Measurements from ENCODE around the gene LRRC26. TPM values are rescaled to one million over a fixed set of nuclear protein-coding genes. Genes with fewer than 3 reads are reported as not detected.

LRRC26 gene
- total RNA-seq, 2 donors from 2014 or later, result not detected

DNA sequence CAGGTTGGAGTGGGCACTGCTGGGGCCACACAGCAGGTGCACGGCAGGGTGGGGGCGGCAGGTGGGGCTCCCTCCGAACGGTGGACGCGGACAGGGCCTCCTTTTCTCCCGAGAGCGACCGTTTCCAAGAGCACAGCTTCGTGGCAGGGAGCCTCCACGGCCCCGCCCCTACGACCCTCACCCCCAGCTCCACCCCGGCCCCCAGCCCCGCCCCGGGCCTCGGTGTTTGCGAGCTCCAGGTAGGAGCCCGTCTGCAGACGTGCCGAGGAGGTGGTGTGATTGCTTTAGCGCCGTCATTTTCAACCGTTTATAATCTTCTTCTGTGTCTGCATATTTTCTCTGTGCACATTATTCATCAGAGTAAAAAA, 22.1 kb downstream of the LRRC26 start:
- H3K4me1 Mint-ChIP-seq, result no peaks in the 10 kb centered on the region
- no peak for ATAC-seq (replicated peaks)
- no peak overlapping the region for H3K27ac Mint-ChIP-seq
- no peaks in the 10 kb centered on the region for H3K36me3 Mint-ChIP-seq (ENCODE audit: low read depth)
- no peak overlapping the region for H3K4me3 Mint-ChIP-seq
- peaks cover 6% of the 10 kb centered on the region for H3K27me3 Mint-ChIP-seq
- H3K9me3 Mint-ChIP-seq, result no peaks in the 10 kb centered on the region

DNA sequence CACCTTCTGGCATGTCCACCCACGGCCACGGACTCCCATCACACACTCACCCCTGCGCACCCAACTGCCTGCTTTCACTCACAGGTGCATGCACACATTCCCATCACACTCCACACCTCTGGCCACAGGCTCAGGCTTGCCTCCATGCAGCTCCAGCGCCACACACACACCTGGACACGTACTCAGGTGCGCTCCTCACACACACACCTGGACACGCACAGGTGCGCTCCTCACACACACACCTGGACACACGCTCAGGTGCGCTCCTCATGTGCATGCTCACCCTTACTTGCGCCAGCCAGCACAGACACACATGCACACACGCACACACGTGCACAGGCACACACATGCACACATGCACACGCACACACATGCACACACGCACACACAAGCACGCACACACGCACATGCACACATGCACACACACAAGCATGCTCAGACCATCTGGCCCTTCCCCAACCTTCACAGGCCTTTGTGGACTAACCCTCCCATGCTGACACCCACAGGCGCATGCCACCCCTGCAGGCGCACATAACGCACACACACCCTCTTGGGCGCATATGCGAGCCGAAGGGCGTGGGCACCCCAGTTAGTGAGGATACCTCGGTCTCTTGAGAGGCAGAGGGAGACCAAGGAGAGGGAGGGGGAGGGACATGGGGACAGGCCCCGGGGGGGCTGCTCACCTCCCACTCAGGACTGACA, 22.6 kb downstream of the LRRC26 start:
- ATAC-seq (replicated peaks), result no peak
- Mint-ChIP-seq H3K4me3 (no peak overlapping the region), H3K27me3 (peaks cover 9% of the 10 kb centered on the region), H3K27ac (no peak overlapping the region), H3K9me3 (no peaks in the 10 kb centered on the region), H3K36me3 (ENCODE audit: low read depth) (no peaks in the 10 kb centered on the region), H3K4me1 (no peaks in the 10 kb centered on the region)

DNA sequence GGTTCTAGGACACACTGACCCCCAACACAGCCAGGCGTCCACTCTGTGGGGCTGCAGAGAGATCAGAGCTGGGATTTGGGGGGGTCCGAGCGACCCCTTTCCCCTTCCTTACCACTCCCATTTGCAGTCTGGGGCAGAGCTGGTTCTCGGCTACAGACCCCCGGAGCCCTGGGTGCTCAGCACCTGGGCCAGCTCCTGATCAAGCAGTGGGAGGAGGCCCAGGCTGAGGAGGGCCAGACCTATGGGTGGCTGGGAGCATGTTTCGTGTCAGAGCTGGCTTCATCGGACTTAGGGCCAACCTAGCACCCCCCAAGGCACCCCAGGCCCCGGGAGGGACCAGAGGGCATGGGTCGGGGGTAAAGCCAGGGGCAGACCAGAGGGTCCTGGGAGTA, 23.3 kb downstream of the LRRC26 start:
- no peaks in the 10 kb centered on the region for H3K9me3 Mint-ChIP-seq
- no peak for ATAC-seq (replicated peaks)
- no peak overlapping the region for H3K4me3 Mint-ChIP-seq

DNA sequence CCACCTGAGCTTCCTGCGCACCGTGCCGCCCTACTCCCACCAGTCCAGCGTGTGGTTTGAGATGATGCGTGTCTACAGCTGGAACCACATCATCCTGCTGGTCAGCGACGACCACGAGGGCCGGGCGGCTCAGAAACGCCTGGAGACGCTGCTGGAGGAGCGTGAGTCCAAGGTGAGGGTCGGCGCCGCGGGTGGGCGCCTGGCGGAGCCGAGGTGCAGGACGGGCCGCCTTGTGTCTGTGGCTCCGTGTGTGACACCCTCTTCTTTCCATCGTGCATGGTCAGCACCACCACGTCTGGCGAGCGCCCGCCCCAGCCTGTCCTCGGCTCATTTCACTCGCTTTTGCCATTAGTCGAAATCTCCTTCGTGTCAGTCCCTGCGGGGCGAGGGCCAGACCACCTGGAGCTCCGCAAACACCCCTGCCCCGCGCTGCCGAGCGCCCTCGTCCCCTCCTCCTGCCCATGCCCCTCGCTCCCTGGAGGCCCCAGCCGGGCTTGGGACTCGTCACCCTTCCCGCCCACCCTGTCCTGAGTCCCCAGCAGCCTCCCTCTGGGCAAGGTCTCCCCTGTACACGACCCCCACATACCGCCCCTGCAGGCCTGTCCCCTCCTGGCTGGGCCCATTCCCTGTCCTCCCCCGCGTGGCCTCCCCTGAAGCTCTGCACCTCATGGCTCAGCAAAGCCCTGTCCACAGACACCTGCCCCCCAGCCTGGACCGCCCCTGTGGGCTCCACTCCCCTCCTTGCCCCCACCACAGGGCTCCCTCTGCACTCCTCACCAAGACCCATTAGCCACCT, 23.9 kb downstream of the LRRC26 start:
- no peak for ATAC-seq (replicated peaks)
- peaks cover 12% of the 10 kb centered on the region for H3K27me3 Mint-ChIP-seq
- H3K9me3 Mint-ChIP-seq, result no peaks in the 10 kb centered on the region
- no peaks in the 10 kb centered on the region for H3K4me1 Mint-ChIP-seq
- H3K27ac Mint-ChIP-seq, result no peak overlapping the region
- H3K4me3 Mint-ChIP-seq, result no peak overlapping the region
- no peaks in the 10 kb centered on the region for H3K36me3 Mint-ChIP-seq (ENCODE audit: low read depth)

More for the DNA sequence above, 23.3 kb downstream of the LRRC26 start:
- H3K27ac Mint-ChIP-seq, result no peak overlapping the region
- no peaks in the 10 kb centered on the region for H3K4me1 Mint-ChIP-seq
- H3K36me3 Mint-ChIP-seq (ENCODE audit: low read depth), result no peaks in the 10 kb centered on the region
- peaks cover 12% of the 10 kb centered on the region for H3K27me3 Mint-ChIP-seq

DNA sequence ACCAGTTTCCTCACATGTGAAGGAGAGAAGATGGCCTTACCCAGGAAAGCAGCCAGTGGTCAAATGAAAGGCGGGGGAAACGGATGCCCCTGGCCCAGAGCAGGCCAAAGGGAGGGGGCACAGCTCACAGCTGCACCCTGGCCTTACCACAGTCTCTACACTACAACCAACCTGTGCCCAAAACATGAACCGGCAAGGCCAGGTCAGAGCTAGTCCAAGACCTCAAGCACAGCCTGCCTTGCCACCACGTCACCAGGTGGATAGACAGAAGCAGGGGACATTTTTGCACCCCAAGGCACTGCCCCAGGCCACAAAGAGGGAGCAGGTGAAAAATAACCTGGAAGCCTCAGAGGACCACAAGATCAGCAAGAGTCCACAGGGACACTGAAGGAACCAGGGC, 26.4 kb downstream of the LRRC26 start:
- no peaks in the 10 kb centered on the region for H3K4me1 Mint-ChIP-seq
- peaks cover 23% of the 10 kb centered on the region for H3K27me3 Mint-ChIP-seq
- no peak overlapping the region for H3K27ac Mint-ChIP-seq
- no peak for ATAC-seq (replicated peaks)
- no peak overlapping the region for H3K4me3 Mint-ChIP-seq
- no peaks in the 10 kb centered on the region for H3K36me3 Mint-ChIP-seq (ENCODE audit: low read depth)
- no peaks in the 10 kb centered on the region for H3K9me3 Mint-ChIP-seq

DNA sequence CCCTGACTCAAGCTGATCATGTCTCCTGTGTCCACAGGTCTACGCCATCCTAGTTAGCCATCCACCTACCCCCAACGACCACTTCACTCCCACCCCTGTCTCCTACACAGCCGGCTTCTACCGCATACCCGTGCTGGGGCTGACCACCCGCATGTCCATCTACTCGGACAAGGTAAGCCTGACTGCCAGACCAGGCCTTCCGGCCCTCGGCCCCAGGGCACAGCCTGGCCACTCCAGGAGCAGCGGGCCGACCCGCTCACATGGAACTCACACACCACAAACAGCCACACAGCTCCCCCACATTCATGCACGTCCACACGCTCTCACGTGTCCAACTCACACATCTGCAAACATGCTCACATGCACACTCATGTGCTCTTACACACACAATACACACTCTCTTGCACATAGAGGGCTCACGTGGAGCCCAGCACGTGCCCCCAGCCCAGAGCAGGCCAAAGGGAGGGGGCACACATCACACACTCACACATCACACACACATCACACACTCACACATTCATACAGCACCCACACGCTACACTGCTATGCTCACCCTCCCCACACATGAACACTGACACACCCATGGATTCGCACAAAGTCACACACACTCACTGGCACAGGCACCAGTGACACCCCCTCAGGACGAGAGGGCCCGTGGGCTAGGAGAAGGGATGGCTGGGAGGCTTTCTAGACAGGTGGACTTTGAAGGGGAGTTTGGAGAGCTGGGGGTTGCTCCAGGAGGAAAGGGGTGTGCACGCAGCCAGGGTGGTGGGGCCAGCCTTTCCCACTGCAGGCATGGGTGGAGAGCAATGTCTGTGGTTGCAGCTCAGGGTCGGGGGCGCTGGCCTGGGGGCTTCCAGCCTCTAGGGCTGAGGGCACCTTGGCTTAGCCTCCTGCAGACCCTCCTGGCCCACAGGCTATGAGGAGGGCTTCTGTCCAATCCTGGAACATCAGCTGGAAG, 27.6 kb downstream of the LRRC26 start:
- Mint-ChIP-seq H3K27ac (no peak overlapping the region), H3K4me1 (no peaks in the 10 kb centered on the region), H3K4me3 (no peak overlapping the region), H3K9me3 (no peaks in the 10 kb centered on the region), H3K27me3 (peaks cover 29% of the 10 kb centered on the region), H3K36me3 (ENCODE audit: low read depth) (no peaks in the 10 kb centered on the region)
- no peak for ATAC-seq (replicated peaks)

DNA sequence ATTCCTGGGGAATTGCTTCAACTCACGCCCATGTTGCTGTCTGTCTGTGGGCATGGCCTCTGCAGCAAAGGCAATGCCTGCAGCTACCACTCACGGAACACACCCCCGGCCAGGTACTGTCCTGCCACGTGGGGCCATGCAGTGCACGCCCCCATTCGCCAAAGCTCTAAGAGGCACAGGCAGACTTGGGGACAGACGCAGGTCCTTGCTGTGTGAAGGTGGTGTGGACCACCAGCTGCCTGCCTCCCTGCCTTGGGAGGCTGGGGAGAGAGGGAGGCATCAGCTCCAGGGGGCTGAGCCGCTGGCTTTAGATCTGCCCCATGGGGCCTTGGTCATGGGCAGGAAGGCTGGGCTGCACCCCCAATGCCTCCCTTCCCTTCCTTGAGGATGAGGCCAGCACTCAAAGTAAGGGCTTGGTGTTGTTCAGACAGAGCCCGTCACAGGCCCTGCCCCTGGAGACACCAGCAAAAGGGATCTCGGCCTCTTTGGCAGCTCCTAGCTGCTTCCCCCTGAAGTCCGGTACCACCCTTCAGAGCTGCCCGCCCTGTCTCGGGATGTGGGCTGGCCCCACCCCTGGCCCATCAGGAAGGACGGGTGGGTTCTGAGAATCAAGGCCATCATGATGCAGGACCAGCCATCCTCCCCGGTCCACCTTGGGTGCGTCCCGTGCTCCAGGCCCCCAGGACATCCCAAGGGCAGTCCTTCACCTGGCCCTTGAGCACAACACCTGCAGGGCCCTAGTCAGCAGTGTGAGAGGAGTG, 28.6 kb downstream of the LRRC26 start:
- Mint-ChIP-seq H3K36me3 (ENCODE audit: low read depth) (no peaks in the 10 kb centered on the region), H3K27ac (no peak overlapping the region), H3K4me3 (no peak overlapping the region), H3K9me3 (no peaks in the 10 kb centered on the region), H3K27me3 (peaks cover 26% of the 10 kb centered on the region), H3K4me1 (no peaks in the 10 kb centered on the region)
- ATAC-seq (replicated peaks), result no peak

DNA sequence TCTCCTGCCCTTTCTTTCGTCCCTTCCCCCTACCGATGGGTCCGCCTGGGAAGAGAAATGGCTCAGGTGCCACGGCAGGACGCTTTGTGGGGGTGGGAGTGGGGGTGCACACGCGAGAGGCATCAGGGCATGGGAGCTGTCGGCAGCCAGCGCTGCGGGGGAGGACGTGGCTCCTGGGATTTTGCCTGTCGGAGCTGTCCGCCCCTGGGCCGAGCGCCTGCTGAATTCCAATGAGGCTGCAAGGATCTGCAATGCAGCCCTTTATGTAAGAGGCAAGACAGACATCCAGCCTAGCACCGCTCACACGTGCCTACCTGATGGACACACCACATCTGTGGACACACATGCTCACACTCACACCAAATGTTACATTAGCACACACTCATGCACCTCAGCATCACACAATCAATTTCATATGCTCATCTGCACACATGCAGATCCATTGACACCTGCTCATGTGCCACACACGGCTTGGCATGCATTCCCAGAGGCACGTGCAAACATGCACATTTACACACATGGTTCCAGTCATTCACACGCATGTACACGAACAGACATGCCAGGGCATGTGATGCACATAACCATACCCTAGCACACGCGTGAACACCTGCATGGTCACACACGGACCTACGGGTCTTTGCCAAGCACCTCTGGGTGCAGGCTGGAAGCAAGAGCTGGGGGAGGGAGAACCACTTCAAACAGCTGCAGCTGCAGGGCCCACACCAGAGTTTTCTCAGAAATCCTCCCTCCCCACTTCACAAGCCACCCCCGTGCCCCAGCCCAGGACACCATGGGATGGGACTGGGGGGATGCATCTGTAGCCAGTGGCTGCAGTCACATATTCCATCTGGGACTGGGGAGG, 29.5 kb downstream of the LRRC26 start:
- no peaks in the 10 kb centered on the region for H3K4me1 Mint-ChIP-seq
- peaks cover 31% of the 10 kb centered on the region for H3K27me3 Mint-ChIP-seq
- ATAC-seq (replicated peaks), result no peak
- no peak overlapping the region for H3K27ac Mint-ChIP-seq
- no peaks in the 10 kb centered on the region for H3K9me3 Mint-ChIP-seq
- no peak overlapping the region for H3K4me3 Mint-ChIP-seq
- no peaks in the 10 kb centered on the region for H3K36me3 Mint-ChIP-seq (ENCODE audit: low read depth)

DNA sequence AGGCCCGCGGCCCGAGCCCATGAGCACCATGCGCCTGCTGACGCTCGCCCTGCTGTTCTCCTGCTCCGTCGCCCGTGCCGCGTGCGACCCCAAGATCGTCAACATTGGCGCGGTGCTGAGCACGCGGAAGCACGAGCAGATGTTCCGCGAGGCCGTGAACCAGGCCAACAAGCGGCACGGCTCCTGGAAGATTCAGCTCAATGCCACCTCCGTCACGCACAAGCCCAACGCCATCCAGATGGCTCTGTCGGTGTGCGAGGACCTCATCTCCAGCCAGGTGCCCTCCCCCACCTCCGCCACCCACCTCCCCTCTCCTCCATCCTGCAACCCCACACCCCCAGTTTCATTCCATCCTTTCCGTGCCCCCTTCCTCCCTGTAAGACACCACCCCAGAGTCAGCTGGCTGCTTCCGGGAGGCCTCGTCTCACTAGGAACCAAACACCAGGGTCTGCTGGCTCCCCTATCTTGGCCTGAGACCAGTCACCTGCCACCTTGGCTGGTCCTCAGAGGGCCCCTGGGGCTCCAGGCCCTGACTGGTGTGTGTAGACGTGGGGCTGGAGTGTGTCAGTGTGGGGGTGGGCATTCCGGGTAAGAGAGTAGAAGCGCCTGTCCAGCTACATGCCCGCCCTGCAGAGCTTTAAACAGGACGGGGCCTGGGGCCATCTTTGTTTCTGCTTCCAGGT, 30.2 kb downstream of the LRRC26 start:
- Mint-ChIP-seq H3K9me3 (no peaks in the 10 kb centered on the region), H3K4me3 (no peak overlapping the region), H3K36me3 (ENCODE audit: low read depth) (no peaks in the 10 kb centered on the region), H3K4me1 (no peaks in the 10 kb centered on the region), H3K27ac (no peak overlapping the region), H3K27me3 (peaks cover 31% of the 10 kb centered on the region)
- ATAC-seq (replicated peaks), result no peak

DNA sequence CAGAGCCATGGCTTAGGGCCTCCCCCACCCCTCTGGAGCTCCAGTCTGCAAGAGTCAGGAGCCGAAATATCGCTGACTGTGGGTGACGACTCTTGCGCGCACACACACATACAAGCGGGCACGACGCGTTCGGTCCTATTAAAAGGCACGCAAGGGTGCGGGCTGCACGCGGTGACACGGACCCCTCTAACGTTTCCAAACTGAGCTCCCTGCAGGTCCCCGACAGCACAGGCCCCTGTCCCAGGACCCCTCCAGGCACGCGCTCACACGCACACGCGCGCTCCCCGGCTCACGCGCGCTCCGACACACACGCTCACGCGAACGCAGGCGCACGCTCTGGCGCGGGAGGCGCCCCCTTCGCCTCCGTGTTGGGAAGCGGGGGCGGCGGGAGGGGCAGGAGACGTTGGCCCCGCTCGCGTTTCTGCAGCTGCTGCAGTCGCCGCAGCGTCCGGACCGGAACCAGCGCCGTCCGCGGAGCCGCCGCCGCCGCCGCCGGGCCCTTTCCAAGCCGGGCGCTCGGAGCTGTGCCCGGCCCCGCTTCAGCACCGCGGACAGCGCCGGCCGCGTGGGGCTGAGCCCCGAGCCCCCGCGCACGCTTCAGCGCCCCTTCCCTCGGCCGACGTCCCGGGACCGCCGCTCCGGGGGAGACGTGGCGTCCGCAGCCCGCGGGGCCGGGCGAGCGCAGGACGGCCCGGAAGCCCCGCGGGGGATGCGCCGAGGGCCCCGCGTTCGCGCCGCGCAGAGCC, 31.0 kb downstream of the LRRC26 start, which contains the start of gene GRIN1:
Gene GRIN1, plus strand, starts transcription at position 433 of the 746 bp plus-strand sequence. CDS start 333 bp downstream, outside the sequence.
- no peak for ATAC-seq (replicated peaks)
- Mint-ChIP-seq H3K4me3 (no peak within 1 kb of the TSS), H3K9me3 (no peaks in the 10 kb centered on the region), H3K36me3 (ENCODE audit: low read depth) (no peaks in the 10 kb centered on the region), H3K27me3 (peaks cover 31% of the 10 kb centered on the region), H3K27ac (no peak within 1 kb of the TSS), H3K4me1 (no peaks in the 10 kb centered on the region)

DNA sequence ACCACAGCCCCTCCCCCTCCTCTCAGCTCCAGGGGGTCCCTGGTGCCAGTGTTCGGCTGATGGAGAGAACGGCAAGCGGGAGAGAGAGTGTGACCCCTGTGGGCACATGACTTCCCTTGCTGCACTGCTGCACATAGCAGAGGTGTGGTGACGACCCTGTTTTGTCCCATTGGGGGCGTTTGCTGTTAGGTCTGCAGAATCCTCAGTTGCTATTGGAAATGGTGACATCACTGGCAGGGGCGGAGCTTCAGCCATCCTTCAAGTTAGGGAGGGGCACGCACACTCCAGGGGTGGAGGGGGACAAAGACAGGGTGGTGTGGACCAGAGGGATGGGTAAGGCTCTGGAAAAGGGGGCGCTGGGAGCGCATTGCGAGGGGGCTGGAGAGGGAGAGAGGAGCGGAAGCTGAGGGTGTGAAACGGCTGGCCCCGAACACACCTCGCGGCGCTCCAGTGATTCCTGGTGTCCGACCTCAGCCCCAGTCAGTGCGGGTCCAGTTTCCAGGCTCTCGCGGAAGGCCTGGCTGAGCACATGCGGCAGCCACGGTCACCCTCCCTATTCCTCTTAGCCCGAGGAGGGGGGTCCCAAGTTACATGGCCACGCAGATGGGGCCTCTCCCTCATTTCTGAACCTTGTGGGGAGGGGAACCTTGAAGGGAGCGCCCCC, 31.7 kb downstream of the LRRC26 start:
- no peaks in the 10 kb centered on the region for H3K4me1 Mint-ChIP-seq
- no peak overlapping the region for H3K4me3 Mint-ChIP-seq
- ATAC-seq (replicated peaks), result no peak
- H3K27me3 Mint-ChIP-seq, result peaks cover 29% of the 10 kb centered on the region
- no peak overlapping the region for H3K27ac Mint-ChIP-seq
- no peaks in the 10 kb centered on the region for H3K36me3 Mint-ChIP-seq (ENCODE audit: low read depth)
- no peaks in the 10 kb centered on the region for H3K9me3 Mint-ChIP-seq
